Endothelial cell of umbilical vein (primary cell): ENCODE measurements around the gene FUT2. TPM values are rescaled to one million over a fixed set of nuclear protein-coding genes. Genes with fewer than 3 reads are reported as not detected.

ENCODE experiments used
- BruUV-seq: library from RNA; stranded (reverse); fragments of 400-500 nt; replicated peaks from 2 replicates; lab custom pipeline; 2021; lab: Mats Ljungman, UMichigan
- CTCF ChIA-PET: fragments of 300-600, 350-600 bp; sonication (Branson Sonifier 250); formaldehyde crosslinking; loops from one replicate; lab custom pipeline; 2021; ENCODE audit warnings: antibody characterized with exemption, inconsistent platforms; lab: Charles Lee
- POLR2A ChIA-PET: fragments of 300-600, 350-600 bp; sonication (Branson Sonifier 250); formaldehyde crosslinking; loops from one replicate; lab custom pipeline; 2021; ENCODE audit warnings: antibody characterized with exemption, inconsistent platforms; lab: Charles Lee
- DNase-seq: peaks from one replicate; pipeline ENCODE4 v3.0.0-alpha.2; 2011; ENCODE audit warnings: low read depth, low spot score
- FAIRE-seq: peaks from 2 replicates; lab custom pipeline; 2011; peaks lifted over from hg19 to GRCh38; lab: Jason Lieb, UNC
- H2AFZ ChIP-seq: 2 replicates; pipeline ENCODE4 v1.6.0; 2012; ENCODE audit warnings: low read depth, low read length, control low read depth, inconsistent platforms
- H3K27ac ChIP-seq: 2 replicates; pipeline ENCODE4 v1.5.1; 2011; ENCODE audit warnings: low read depth, mild to moderate bottlenecking, control low read depth, low read length, moderate library complexity; ENCODE audit not compliant: insufficient read depth
- H3K27me3 ChIP-seq, 2 experiments: 2 replicates each; pipeline versions ENCODE4 v1.6.0 to v1.6.1; 2011; ENCODE audit warnings: low read length in 2 of 2, mixed read lengths in 1 of 2; ENCODE audit not compliant: control insufficient read depth in 2 of 2, insufficient read depth in 2 of 2
- H3K36me3 ChIP-seq, 2 experiments: 2 replicates in 1 of 2; 3 replicates in 1 of 2; pipeline ENCODE4 v1.5.1; 2011; ENCODE audit warnings: low read length in 2 of 2, mild to moderate bottlenecking in 1 of 2, moderate library complexity in 1 of 2; ENCODE audit not compliant: control insufficient read depth in 2 of 2, insufficient read depth in 2 of 2; ENCODE audit errors: extremely low read depth in 1 of 2
- H3K4me1 ChIP-seq: 3 replicates; pipeline ENCODE4 v1.5.1; 2011; ENCODE audit warnings: mild to moderate bottlenecking, low read length; ENCODE audit not compliant: control insufficient read depth, insufficient read depth; ENCODE audit errors: extremely low read depth
- H3K4me2 ChIP-seq: 2 replicates; pipeline ENCODE4 v1.6.1; 2011; ENCODE audit warnings: low read length, control low read depth, mixed read lengths; ENCODE audit not compliant: insufficient read depth
- H3K4me3 ChIP-seq, 3 experiments: fragments of 200-600 bp in 1 of 3; sonication (generic), shearing (Covaris generic) in 1 of 3; replicated peaks in 1 of 3; 2 replicates each; pipeline ENCODE4 v1.5.1; 2011 to 2016; ENCODE audit warnings: control low read depth in 3 of 3, low read length in 3 of 3, mild to moderate bottlenecking in 2 of 3, inconsistent platforms in 1 of 3, low read depth in 1 of 3, moderate library complexity in 1 of 3; ENCODE audit not compliant: insufficient read depth in 1 of 3
- H3K79me2 ChIP-seq: 2 replicates; pipeline ENCODE4 v1.6.0; 2012; ENCODE audit warnings: low read length, inconsistent platforms; ENCODE audit not compliant: control insufficient read depth, insufficient read depth
- H3K9ac ChIP-seq: replicated peaks from 2 replicates; pipeline ENCODE3; 2011; ENCODE audit warnings: low read length, control low read depth; ENCODE audit not compliant: insufficient read depth; ENCODE audit errors: extremely low read depth
- H3K9me1 ChIP-seq: replicated peaks from 3 replicates; pipeline ENCODE4 v1.6.0; 2011; ENCODE audit warnings: mild to moderate bottlenecking, low read length; ENCODE audit not compliant: control insufficient read depth, insufficient read depth; ENCODE audit errors: extremely low read depth
- H3K9me3 ChIP-seq: replicated peaks from 2 replicates; pipeline ENCODE4 v1.5.1; 2012; ENCODE audit warnings: low read length, inconsistent platforms; ENCODE audit not compliant: control insufficient read depth, insufficient read depth
- H4K20me1 ChIP-seq: replicated peaks from 2 replicates; pipeline ENCODE3; 2011; ENCODE audit warnings: mild to moderate bottlenecking, low read length; ENCODE audit not compliant: control insufficient read depth, insufficient read depth; ENCODE audit errors: extremely low read depth
- EZH2 ChIP-seq: IDR thresholded peaks from 2 replicates; pipeline ENCODE4 v1.6.1; 2012; ENCODE audit warnings: borderline replicate concordance, low read depth, mild to moderate bottlenecking, moderate library complexity, low read length, inconsistent platforms; ENCODE audit not compliant: severe bottlenecking
- FOS ChIP-seq: IDR thresholded peaks from 2 replicates; pipeline ENCODE4 v1.6.1; 2011; ENCODE audit warnings: mild to moderate bottlenecking, low read length, moderate library complexity, borderline replicate concordance; ENCODE audit not compliant: insufficient read depth
- GATA2 ChIP-seq: IDR thresholded peaks from 2 replicates; pipeline ENCODE4 v1.7.0; 2011; ENCODE audit warnings: low read depth, mild to moderate bottlenecking, moderate library complexity, mixed read lengths, low read length; ENCODE audit not compliant: insufficient read length, insufficient read depth
- JUN ChIP-seq: IDR thresholded peaks from 2 replicates; pipeline ENCODE4 v1.6.1; 2011; ENCODE audit warnings: borderline replicate concordance, low read depth; ENCODE audit not compliant: insufficient read length, insufficient read depth
- MYC ChIP-seq: IDR thresholded peaks from one replicate; pipeline ENCODE4 v1.6.1; 2011; ENCODE audit warnings: mild to moderate bottlenecking, low read depth, low read length
- POLR2A ChIP-seq: IDR thresholded peaks from 2 replicates; pipeline ENCODE4 v1.6.1; 2012; ENCODE audit warnings: low read depth, mild to moderate bottlenecking, control low read depth, low read length
- POLR2AphosphoS5 ChIP-seq: IDR thresholded peaks from 2 replicates; pipeline ENCODE4 v1.6.1; 2012; ENCODE audit warnings: low read depth, mild to moderate bottlenecking, control low read depth, low read length, moderate library complexity; ENCODE audit not compliant: insufficient read depth
- dilution Hi-C: fragments of 300-500 bp; cut with MboI; formaldehyde crosslinking; loops from one replicate; pipeline ENCODE4 v1.15.0; 2019; ENCODE audit warnings: low sequenced_read_pairs; ENCODE audit not compliant: extremely low pct_ligation_motif_present
- intact Hi-C: fragments of 100-400 bp; cut with micrococcal nuclease; formaldehyde crosslinking; loops from one replicate; pipeline ENCODE4 v1.10.0; 2022
- polyA plus RNA-seq, 4 experiments: library from polyadenylated mRNA; depleted of rRNA in 3 of 4; stranded (reverse) in 3 of 4; unstranded in 1 of 4; fragments of >200 nt; gene quantifications; 2 replicates each; pipeline versions ENCODE4 v1.2.1 to v1.2.3, GENCODE V29; 2011 to 2012; ENCODE audit warnings: missing spikeins in 1 of 4
- total RNA-seq: library from RNA; stranded (reverse); gene quantifications from 2 replicates; pipeline ENCODE4 v1.2.3, GENCODE V29; 2021
- TF ChIP-seq, protein P1 (sequence below): IDR thresholded peaks from 2 replicates; pipeline ENCODE4 v1.6.1; 2011; ENCODE audit not compliant: insufficient read depth, insufficient read length
- TF ChIP-seq, protein P2 (sequence below), 2 donors: IDR thresholded peaks; 1 replicate in 1 of 2; 2 replicates in 1 of 2; pipeline ENCODE4 v1.5.1; 2011; ENCODE audit warnings: low read length in 2 of 2, mild to moderate bottlenecking in 2 of 2, moderate library complexity in 2 of 2, control low read depth in 1 of 2, inconsistent platforms in 1 of 2, low read depth in 1 of 2; ENCODE audit not compliant: insufficient read depth in 1 of 2; ENCODE audit errors: extremely low read depth in 1 of 2

Gene FUT2
- total and polyA plus RNA-seq, 2 donors (not counting 3 experiments of a cell fraction or from before 2014, with no cell fraction given), result not detected

DNA sequence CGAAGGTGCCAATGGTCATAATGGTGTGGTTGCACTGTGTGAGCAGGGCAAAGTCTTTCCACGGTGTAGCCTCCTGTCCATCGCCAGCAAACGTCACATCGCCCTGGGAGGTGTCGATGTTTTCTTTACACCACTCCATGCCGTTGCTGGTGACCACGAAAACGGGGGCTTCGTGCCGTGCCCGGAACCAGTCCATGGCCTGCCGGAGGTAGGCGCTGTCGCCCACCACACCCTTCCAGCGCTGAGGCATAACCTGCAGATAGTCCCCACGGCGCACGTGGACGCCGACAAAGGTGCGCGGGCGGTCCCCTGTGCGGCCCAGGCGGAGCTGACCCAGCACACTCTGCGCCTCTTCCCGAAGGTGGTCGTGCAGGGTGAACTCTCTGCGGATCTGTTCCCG lies 54.6 kb downstream of the FUT2 start:
- ChIA-PET POLR2A (no interaction called here), CTCF (no interaction called here)
- dilution Hi-C loops, result no loop called here
- Histone ChIP-seq H3K36me3 (peaks cover 0 to 3% of the 10 kb centered on the region in 2 experiments), H3K4me3 (no peak overlapping the region), H3K4me1 (peaks cover 16% of the 10 kb centered on the region), H3K27me3 (no peaks in the 10 kb centered on the region), H3K27ac (no peak overlapping the region), H3K9ac (no peak overlapping the region), H3K9me3 (no peaks in the 10 kb centered on the region), H3K79me2 (peaks cover 23% of the 10 kb centered on the region), H4K20me1 (no peaks in the 10 kb centered on the region), H3K9me1 (no peaks in the 10 kb centered on the region), H3K4me2 (no peak overlapping the region), H2AFZ (no peak overlapping the region)
- intact Hi-C loops, result no loop called here
- no TSS peak for BruUV-seq
- TF ChIP-seq MYC (no peak), EZH2 (no peak), FOS (no peak), POLR2A (no peak), JUN (no peak), GATA2 (no peak), POLR2AphosphoS5 (no peak)
- TF ChIP-seq, protein P1, sequence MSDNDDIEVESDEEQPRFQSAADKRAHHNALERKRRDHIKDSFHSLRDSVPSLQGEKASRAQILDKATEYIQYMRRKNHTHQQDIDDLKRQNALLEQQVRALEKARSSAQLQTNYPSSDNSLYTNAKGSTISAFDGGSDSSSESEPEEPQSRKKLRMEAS, result no peak
- TF ChIP-seq, protein P2, sequence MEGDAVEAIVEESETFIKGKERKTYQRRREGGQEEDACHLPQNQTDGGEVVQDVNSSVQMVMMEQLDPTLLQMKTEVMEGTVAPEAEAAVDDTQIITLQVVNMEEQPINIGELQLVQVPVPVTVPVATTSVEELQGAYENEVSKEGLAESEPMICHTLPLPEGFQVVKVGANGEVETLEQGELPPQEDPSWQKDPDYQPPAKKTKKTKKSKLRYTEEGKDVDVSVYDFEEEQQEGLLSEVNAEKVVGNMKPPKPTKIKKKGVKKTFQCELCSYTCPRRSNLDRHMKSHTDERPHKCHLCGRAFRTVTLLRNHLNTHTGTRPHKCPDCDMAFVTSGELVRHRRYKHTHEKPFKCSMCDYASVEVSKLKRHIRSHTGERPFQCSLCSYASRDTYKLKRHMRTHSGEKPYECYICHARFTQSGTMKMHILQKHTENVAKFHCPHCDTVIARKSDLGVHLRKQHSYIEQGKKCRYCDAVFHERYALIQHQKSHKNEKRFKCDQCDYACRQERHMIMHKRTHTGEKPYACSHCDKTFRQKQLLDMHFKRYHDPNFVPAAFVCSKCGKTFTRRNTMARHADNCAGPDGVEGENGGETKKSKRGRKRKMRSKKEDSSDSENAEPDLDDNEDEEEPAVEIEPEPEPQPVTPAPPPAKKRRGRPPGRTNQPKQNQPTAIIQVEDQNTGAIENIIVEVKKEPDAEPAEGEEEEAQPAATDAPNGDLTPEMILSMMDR (IDR thresholded peaks at IDR 0.05; ENCODE audit: extremely low read depth in 1 of 2, insufficient read depth in 1 of 2, low read depth in 1 of 2, low read length in 2 of 2), result no peak
- DNase-seq (no peak), FAIRE-seq (no peak)
